Lower lobe of right lung (tissue), 2 donors: Measurements from ENCODE around the gene DPP7. TPM values are rescaled to one million over a fixed set of nuclear protein-coding genes. Genes with fewer than 3 reads are reported as not detected.

Experiments used
- ATAC-seq, 2 donors: fragments of 200-7000 bp; cut with Tn5 transposase; one replicate each; pipeline ENCODE4 v1.9.1; 2020 to 2022; ENCODE audit warnings: mild to moderate bottlenecking in 2 of 2, moderate library complexity in 2 of 2
- DNase-seq: peaks from one replicate; pipeline ENCODE4 v3.0.0-alpha.2; 2020
- H3K27ac ChIP-seq: fragments of 200-600 bp; one replicate; pipeline ENCODE4 v1.8.0; 2022
- H3K27me3 ChIP-seq: fragments of 200-600 bp; one replicate; pipeline ENCODE4 v1.8.0; 2022; ENCODE audit warnings: low read depth
- H3K36me3 ChIP-seq: fragments of 200-600 bp; one replicate; pipeline ENCODE4 v1.8.0; 2022; ENCODE audit warnings: mild to moderate bottlenecking
- H3K4me1 ChIP-seq: fragments of 200-600 bp; one replicate; pipeline ENCODE4 v1.8.0; 2022
- H3K4me3 ChIP-seq: fragments of 200-600 bp; one replicate; pipeline ENCODE4 v1.8.0; 2022; ENCODE audit warnings: mild to moderate bottlenecking
- H3K9me3 ChIP-seq: fragments of 200-600 bp; one replicate; pipeline ENCODE4 v1.8.0; 2022
- CTCF ChIP-seq: fragments of 200-600 bp; IDR thresholded peaks from one replicate; pipeline ENCODE4 v1.8.0; 2022; ENCODE audit warnings: antibody characterized with exemption, mild to moderate bottlenecking
- intact Hi-C: fragments of 100-400 bp; cut with DNase I; formaldehyde crosslinking; loops from one replicate; pipeline ENCODE4 v1.11.0; 2022
- total RNA-seq: library from RNA; stranded (reverse); fragmentation: NEBNext Ultra II Directional; extraction: Animal tissue kit (Norgen Biotek cat#: 25700); gene quantifications from one replicate; pipeline ENCODE4 v1.2.1, GENCODE V29; 2021
- donor health status: DM: no; HTN: yes; CAD: no; lungs with severe emphysema.

Gene DPP7
- total RNA-seq, 1 donor from 2014 or later = 190 TPM

GRCh38 chr9:137106662-137107250 lies 7.8 kb downstream of the DPP7 start:
- intact Hi-C loops = no loop called here
- no peak for TF ChIP-seq CTCF
- peaks cover 89% of the 10 kb centered on the region for H3K36me3 ChIP-seq
- no peak for ATAC-seq
- H3K4me1 ChIP-seq = no peaks in the 10 kb centered on the region
- no peaks in the 10 kb centered on the region for H3K27me3 ChIP-seq
- no peak overlapping the region for H3K27ac ChIP-seq
- H3K4me3 ChIP-seq = no peak overlapping the region
- DNase-seq = no peak
- no peaks in the 10 kb centered on the region for H3K9me3 ChIP-seq

- Histone ChIP-seq H3K4me3 (no peak overlapping the region), H3K4me1 (no peaks in the 10 kb centered on the region), H3K27me3 (no peaks in the 10 kb centered on the region), H3K27ac (no peak overlapping the region), H3K9me3 (no peaks in the 10 kb centered on the region), H3K36me3 (peaks cover 90% of the 10 kb centered on the region)
- DNase-seq (no peak), ATAC-seq (no peak)
- no peak for TF ChIP-seq CTCF
- intact Hi-C loops = no loop called here
These were observed 8.5 kb downstream of the DPP7 start for GRCh38 chr9:137105814-137106661.

- DNase-seq (no peak), ATAC-seq (no peak)
- H3K27me3 ChIP-seq = no peaks in the 10 kb centered on the region
- no peak overlapping the region for H3K27ac ChIP-seq
- no peaks in the 10 kb centered on the region for H3K4me1 ChIP-seq
- peaks cover 92% of the 10 kb centered on the region for H3K36me3 ChIP-seq
- TF ChIP-seq CTCF = no peak
- H3K9me3 ChIP-seq = no peaks in the 10 kb centered on the region
- intact Hi-C loops = no loop called here
- H3K4me3 ChIP-seq = no peak overlapping the region
These were observed 11.1 kb downstream of the DPP7 start for GRCh38 chr9:137103206-137103999.

- Histone ChIP-seq H3K27ac (no peak overlapping the region), H3K4me3 (no peak overlapping the region), H3K4me1 (no peaks in the 10 kb centered on the region), H3K27me3 (no peaks in the 10 kb centered on the region), H3K9me3 (no peaks in the 10 kb centered on the region), H3K36me3 (peaks cover 80% of the 10 kb centered on the region)
- intact Hi-C loops = no loop called here
- no peak for TF ChIP-seq CTCF
- ATAC-seq = no peak
- DNase-seq = no peak
These were observed 15.3 kb downstream of the DPP7 start for GRCh38 chr9:137099231-137099630.

GRCh38 chr9:137097761-137098462 lies 16.6 kb downstream of the DPP7 start:
- no peak for ATAC-seq
- Histone ChIP-seq H3K27ac (no peak overlapping the region), H3K9me3 (no peaks in the 10 kb centered on the region), H3K4me1 (no peaks in the 10 kb centered on the region), H3K4me3 (no peak overlapping the region), H3K36me3 (peaks cover 75% of the 10 kb centered on the region), H3K27me3 (no peaks in the 10 kb centered on the region)
- no peak for TF ChIP-seq CTCF
- intact Hi-C loops = no loop called here
- no peak for DNase-seq
